H7 (cell line): ENCODE measurements around the gene BHLHE41. TPM values are rescaled to one million over a fixed set of nuclear protein-coding genes. Genes with fewer than 3 reads are reported as not detected.
A peak's percentile ranks its signal among the peaks of the same experiment; 100 is the strongest.

Source experiments
- DNase-seq: peaks from one replicate; pipeline ENCODE4 v3.0.0; 2012
- H3K27me3 ChIP-seq: 2 replicates; pipeline ENCODE4 v1.6.0; 2011; ENCODE audit warnings: mild to moderate bottlenecking, low read length; ENCODE audit not compliant: control insufficient read depth, insufficient read depth
- H3K36me3 ChIP-seq: replicated peaks from 2 replicates; pipeline ENCODE4 v1.5.1; 2011; ENCODE audit warnings: low read length; ENCODE audit not compliant: control insufficient read depth, insufficient read depth
- H3K4me3 ChIP-seq: 2 replicates; pipeline ENCODE4 v1.5.1; 2011; ENCODE audit warnings: low read depth, mild to moderate bottlenecking, control low read depth, low read length, moderate library complexity; ENCODE audit not compliant: insufficient read depth
- total RNA-seq: library from RNA; depleted of rRNA; stranded (reverse); fragments of >200 nt; shearing (Covaris generic); gene quantifications from 2 replicates; pipeline ENCODE4 v1.2.3, GENCODE V29; 2014

BHLHE41 gene
- total RNA-seq, 1 experiment from 2014 or later = 0.14 TPM

GRCh38 chr12:26149968-26150500, 25.2 kb upstream of the BHLHE41 start:
- Histone ChIP-seq H3K4me3 (no peak overlapping the region), H3K27me3 (no peaks in the 10 kb centered on the region), H3K36me3 (no peaks in the 10 kb centered on the region)
- no peak for DNase-seq

DNA sequence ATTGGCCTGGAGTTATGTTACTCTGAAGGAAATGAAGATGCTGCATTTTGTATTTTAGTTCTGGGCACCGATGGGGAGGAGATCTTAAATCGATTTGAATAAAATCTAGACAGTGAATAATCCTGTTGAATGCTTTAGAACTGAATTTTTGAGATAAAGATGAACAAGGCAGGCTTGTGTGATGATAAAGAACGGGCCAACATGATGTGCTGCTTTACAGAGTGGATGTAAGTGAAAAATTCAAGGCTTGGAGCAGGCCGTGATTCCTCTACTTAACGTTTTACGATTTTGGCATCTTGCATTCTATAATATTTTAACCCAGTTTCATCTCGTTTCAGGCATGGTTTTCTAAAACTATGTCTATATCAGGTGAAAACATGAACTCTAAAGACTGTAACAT, 23.5 kb upstream of the BHLHE41 start:
- DNase-seq = no peak
- Histone ChIP-seq H3K27me3 (no peaks in the 10 kb centered on the region), H3K4me3 (no peak overlapping the region)

GRCh38 chr12:26143291-26143690, 18.5 kb upstream of the BHLHE41 start:
- DNase-seq = no peak
- no peaks in the 10 kb centered on the region for H3K27me3 ChIP-seq
- H3K36me3 ChIP-seq = no peaks in the 10 kb centered on the region
- H3K4me3 ChIP-seq = no peak overlapping the region

More for the DNA sequence above, 23.5 kb upstream of the BHLHE41 start:
- no peaks in the 10 kb centered on the region for H3K36me3 ChIP-seq

GRCh38 chr12:26138860-26139259, 14.0 kb upstream of the BHLHE41 start:
- no peak for DNase-seq
- Histone ChIP-seq H3K27me3 (no peaks in the 10 kb centered on the region), H3K36me3 (no peaks in the 10 kb centered on the region), H3K4me3 (no peak overlapping the region)

- no peak for DNase-seq
- no peaks in the 10 kb centered on the region for H3K36me3 ChIP-seq
- H3K4me3 ChIP-seq = no peak overlapping the region
- no peaks in the 10 kb centered on the region for H3K27me3 ChIP-seq
Measured at GRCh38 chr12:26136688-26137087, 11.9 kb upstream of the BHLHE41 start.

- no peak overlapping the region for H3K4me3 ChIP-seq
- H3K27me3 ChIP-seq = 0 out of 2 replicates have a peak, but pooled peaks cover 2% of the 10 kb centered on the region
- no peak for DNase-seq
- H3K36me3 ChIP-seq = no peaks in the 10 kb centered on the region
Measured at GRCh38 chr12:26135571-26135970, 10.7 kb upstream of the BHLHE41 start.

DNA sequence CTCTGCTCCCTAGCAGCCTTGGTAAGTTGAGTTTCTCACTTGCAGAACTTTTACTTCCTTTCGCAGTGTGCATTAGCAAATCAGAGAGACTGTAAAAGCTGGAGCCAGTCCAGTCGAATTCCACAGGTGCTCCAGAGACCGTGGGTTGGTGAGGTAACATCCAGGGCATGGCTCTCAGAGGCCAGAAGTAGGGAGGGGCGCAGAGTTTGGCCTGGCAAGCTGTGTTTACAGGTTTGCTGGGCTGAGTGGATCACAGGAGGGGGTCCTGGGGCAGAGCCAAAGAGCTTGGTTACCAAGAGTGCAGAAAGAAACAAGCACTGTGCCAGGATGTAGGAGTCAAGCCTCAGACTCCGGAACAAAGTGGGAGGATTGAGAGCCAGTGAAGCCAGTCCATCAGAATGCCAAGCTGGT, 10.2 kb upstream of the BHLHE41 start:
- Histone ChIP-seq H3K36me3 (no peaks in the 10 kb centered on the region), H3K4me3 (no peak overlapping the region), H3K27me3 (0 out of 2 replicates have a peak, but pooled peaks cover 2% of the 10 kb centered on the region)
- no peak for DNase-seq

- peaks cover 2% of the 10 kb centered on the region for H3K27me3 ChIP-seq
- no peak overlapping the region for H3K4me3 ChIP-seq
- no peaks in the 10 kb centered on the region for H3K36me3 ChIP-seq
- no peak for DNase-seq
Measured at GRCh38 chr12:26134540-26134939, 9.7 kb upstream of the BHLHE41 start.

DNA sequence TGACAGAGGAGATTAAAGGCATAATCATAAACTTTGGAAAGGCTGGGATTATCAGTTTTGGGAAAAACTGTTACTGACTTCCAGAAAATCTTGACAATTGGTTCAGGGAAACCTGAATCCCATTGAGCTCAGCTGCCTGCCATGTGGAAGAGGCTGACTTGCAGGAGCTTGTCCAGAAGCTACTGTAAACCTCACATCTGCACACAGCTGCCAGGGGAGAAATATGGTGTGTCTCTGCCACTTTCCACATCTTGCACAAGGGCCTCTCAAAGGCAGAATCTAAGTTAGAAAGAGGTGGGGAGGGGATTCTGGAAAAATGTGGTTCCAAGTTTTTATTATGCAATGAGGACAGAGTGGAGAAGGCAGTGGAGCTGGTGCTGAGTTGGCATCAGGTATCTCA, 8.7 kb upstream of the BHLHE41 start:
- peaks cover 12% of the 10 kb centered on the region for H3K27me3 ChIP-seq
- no peak overlapping the region for H3K4me3 ChIP-seq
- H3K36me3 ChIP-seq = no peaks in the 10 kb centered on the region
- no peak for DNase-seq

GRCh38 chr12:26132866-26133265, 8.0 kb upstream of the BHLHE41 start:
- DNase-seq = no peak
- Histone ChIP-seq H3K4me3 (no peak overlapping the region), H3K36me3 (no peaks in the 10 kb centered on the region), H3K27me3 (peaks cover 19% of the 10 kb centered on the region)

GRCh38 chr12:26131936-26132335, 7.1 kb upstream of the BHLHE41 start:
- no peak for DNase-seq
- Histone ChIP-seq H3K27me3 (peaks cover 28% of the 10 kb centered on the region), H3K36me3 (no peaks in the 10 kb centered on the region)

DNA sequence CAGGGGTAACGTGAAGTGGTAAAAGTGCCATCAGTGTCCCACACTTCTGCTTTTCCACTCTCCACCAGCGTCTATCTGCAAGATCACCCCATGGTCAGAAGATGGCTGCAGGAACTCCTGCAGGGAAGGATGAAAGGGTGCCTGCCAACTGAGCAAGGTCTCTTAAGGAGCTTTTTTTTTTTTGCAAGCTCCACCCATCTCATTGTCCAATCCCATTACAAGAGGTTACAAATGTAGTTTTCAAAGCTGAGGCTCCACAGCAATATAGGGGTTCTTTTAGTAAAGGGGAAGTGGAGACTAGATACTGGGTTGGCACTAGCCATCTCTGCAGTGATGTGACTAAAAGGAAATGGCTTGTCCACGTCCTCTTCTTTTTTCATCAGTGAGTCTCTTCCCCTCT, 5.9 kb upstream of the BHLHE41 start:
- no peaks in the 10 kb centered on the region for H3K36me3 ChIP-seq
- peaks cover 37% of the 10 kb centered on the region for H3K27me3 ChIP-seq
- DNase-seq = no peak
- no peak overlapping the region for H3K4me3 ChIP-seq

More at GRCh38 chr12:26131936-26132335, 7.1 kb upstream of the BHLHE41 start:
- H3K4me3 ChIP-seq = no peak overlapping the region

- peaks cover 60% of the 10 kb centered on the region for H3K27me3 ChIP-seq
- no peak for DNase-seq
- H3K36me3 ChIP-seq = no peaks in the 10 kb centered on the region
- no peak overlapping the region for H3K4me3 ChIP-seq
Measured at GRCh38 chr12:26128168-26128567, 3.3 kb upstream of the BHLHE41 start.

- DNase-seq = no peak
- Histone ChIP-seq H3K4me3 (no peak overlapping the region), H3K36me3 (no peaks in the 10 kb centered on the region), H3K27me3 (peaks cover 67% of the 10 kb centered on the region)
Measured at GRCh38 chr12:26127404-26127803, 2.6 kb upstream of the BHLHE41 start.

DNA sequence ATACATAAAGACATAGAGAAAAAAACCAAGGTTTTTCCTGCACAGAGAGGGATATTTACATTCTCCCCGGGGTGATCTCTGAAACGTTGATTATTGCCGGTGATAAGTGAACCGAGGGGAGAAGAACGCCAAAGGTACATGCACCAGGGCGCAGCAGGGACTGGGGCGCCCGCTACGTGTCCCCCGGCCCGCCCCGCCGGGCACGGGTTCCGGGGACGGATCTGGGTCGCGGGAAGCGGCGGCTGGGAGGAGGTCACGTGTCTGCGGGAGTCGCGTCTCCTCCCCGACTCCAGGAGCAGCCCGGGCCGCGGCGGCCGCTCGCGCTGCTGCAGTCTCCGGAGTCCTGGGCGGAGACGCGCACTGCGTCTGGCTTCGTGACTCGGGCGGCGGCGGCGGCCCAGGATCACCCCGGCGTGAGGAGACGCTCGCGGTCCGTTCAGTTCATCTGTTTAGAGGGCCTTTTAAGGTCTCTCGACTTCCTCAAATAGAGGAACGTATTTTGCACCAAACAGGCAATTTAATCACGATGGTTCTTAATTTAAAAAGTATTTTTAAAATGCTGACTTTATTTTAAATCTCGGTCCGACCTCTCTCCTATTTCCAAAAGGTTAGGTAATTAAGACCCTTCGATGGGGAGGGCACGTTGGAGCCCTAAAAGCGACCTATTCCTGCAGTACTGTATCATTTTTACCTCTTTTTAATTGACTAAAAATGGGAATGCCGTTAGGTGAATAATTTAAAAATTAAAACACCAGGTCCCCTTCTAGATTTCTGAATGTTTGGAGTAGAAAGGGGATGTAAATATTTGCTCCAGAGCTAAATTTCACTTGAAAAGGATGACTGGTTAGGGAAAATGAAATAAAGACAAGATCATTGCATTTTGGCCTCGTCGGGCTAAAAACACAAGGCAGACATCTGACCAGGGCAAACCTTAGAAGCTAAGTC, 1.8 kb upstream of the BHLHE41 start:
- H3K27me3 ChIP-seq = peaks cover 74% of the 10 kb centered on the region
- no peaks in the 10 kb centered on the region for H3K36me3 ChIP-seq
- DNase-seq = peak; percentile 93
- peak overlapping the region; percentile 56 for H3K4me3 ChIP-seq
